Body of pancreas (tissue), 4 donors: ENCODE measurements around the gene DNM2.

Source experiments
- CTCF ChIP-seq, 7 experiments: fragments of 450-650 bp in 4 of 7; fragments of 200-600 bp in 3 of 7; sonication (generic) in 3 of 7; IDR thresholded peaks; one replicate each; pipeline ENCODE4 v1.5.1; 2016 to 2019; ENCODE audit warnings: antibody characterized with exemption in 7 of 7
- POLR2A ChIP-seq, 3 donors: fragments of 450-650 bp; IDR thresholded peaks; one replicate each; pipeline ENCODE4 v1.6.1; 2016; ENCODE audit warnings: antibody characterized with exemption in 3 of 3, mild to moderate bottlenecking in 2 of 3

GRCh38 chr19:10815007-10815536 is 97.2 kb downstream of the DNM2 start:
- TF ChIP-seq CTCF (IDR thresholded peaks at IDR 0.05) (no peak), POLR2A (IDR thresholded peaks at IDR 0.05) (no peak)
